Effector memory CD8-positive, alpha-beta T cell (primary cell): Measurements from ENCODE around the gene CCDC73.
"Not testable (repeated sequence)": the region's sequence is repeated elsewhere in the genome, so short reads cannot be mapped to it uniquely, and the experiment has no call there.

Experiments
- ATAC-seq: fragments of 150-1000 bp; cut with Tn5 transposase; replicated peaks from 2 replicates; pipeline ENCODE4 v1.10.0; 2021; ENCODE audit warnings: mild to moderate bottlenecking, moderate library complexity
- DNase-seq, 3 experiments: peaks; one replicate each; pipeline ENCODE4 v3.0.0; 2021
- H3K27ac Mint-ChIP-seq, 2 donors: one replicate each; pipeline ENCODE4 v1.8.0; 2022; ENCODE audit warnings: mild to moderate bottlenecking in 2 of 2, mixed read lengths in 2 of 2, moderate library complexity in 2 of 2
- H3K27me3 Mint-ChIP-seq, 2 donors: one replicate each; pipeline ENCODE4 v1.8.0; 2022; ENCODE audit warnings: mixed read lengths in 2 of 2
- H3K36me3 Mint-ChIP-seq: one replicate; pipeline ENCODE4 v1.8.0; 2022; ENCODE audit warnings: mild to moderate bottlenecking, moderate library complexity, mixed read lengths; ENCODE audit not compliant: insufficient read depth
- H3K4me1 Mint-ChIP-seq, 2 donors: one replicate each; pipeline ENCODE4 v1.8.0; 2022; ENCODE audit warnings: low read depth in 2 of 2, mixed read lengths in 2 of 2
- H3K4me3 Mint-ChIP-seq, 2 donors: one replicate each; pipeline ENCODE4 v1.8.0; 2022; ENCODE audit warnings: mild to moderate bottlenecking in 2 of 2, mixed read lengths in 2 of 2, moderate library complexity in 2 of 2
- H3K9me3 Mint-ChIP-seq, 2 donors: one replicate each; pipeline ENCODE4 v1.8.0; 2022; ENCODE audit warnings: mixed read lengths in 2 of 2

CCDC73 gene

DNA sequence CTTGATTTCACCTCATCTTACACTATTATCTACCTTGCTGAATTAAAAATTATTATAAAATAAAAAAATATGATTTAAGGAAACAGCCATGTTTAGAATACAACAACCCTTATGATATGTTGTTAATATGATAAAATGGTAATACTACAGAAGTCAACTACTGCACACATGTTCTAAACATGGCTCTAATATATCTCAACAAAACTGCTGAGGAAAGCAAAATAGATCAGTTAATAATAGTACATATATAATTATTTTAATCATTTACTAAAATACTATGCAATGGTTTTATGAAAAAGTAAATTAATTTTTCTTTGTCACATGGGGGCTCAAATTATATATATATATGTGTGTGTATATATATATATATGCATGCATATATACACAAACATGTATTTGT, 153.1 kb downstream of the CCDC73 start:
- no peak for ATAC-seq
- no peak for DNase-seq
- Mint-ChIP-seq H3K27me3 (peaks cover 15 to 18% of the 10 kb centered on the region in 2 donors), H3K9me3 (no peaks in the 10 kb centered on the region), H3K4me1 (no peaks in the 10 kb centered on the region), H3K27ac (no peak overlapping the region), H3K36me3 (no peaks in the 10 kb centered on the region), H3K4me3 (no peak overlapping the region)

DNA sequence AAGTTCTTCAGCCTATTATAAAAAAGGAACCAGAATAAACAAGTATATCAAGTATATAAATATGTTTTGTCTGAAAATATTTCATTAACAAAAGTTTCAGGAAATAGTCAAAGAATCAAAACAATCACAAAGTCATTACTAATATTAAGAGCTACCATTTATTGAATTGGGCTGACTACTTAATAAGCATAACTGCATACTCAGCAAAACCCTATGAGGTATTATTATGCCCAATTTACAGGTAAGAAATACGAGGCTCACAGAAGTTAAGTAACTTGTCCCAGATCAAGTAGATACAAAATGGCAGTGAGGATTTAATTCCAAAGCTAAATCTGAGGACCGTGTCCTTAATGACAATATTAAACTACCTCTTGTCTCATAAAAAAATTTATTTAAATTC, 158.6 kb downstream of the CCDC73 start:
- Mint-ChIP-seq H3K4me3 (no peak overlapping the region), H3K27ac (no peak overlapping the region), H3K36me3 (no peaks in the 10 kb centered on the region), H3K9me3 (no peaks in the 10 kb centered on the region), H3K4me1 (no peaks in the 10 kb centered on the region), H3K27me3 (peaks cover 18 to 27% of the 10 kb centered on the region in 2 donors)
- ATAC-seq = no peak
- DNase-seq = no peak

DNA sequence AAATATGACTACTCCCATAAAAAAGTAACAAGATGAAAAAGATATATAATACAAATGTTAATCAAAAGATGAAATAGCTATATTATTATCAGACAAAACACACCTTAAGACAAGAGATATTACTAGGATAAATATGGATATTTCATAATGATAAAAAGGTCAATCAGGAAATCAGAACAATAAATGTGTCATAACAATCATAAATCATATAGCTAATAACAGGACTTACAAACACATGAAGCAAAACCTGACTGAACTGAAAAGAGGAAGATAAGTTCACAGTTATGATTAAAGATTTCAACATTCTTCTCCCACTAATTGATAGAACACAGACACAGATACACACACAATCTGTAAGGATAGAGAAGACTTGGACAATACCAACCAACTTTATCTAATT, 163.6 kb downstream of the CCDC73 start:
- no peaks in the 10 kb centered on the region for H3K36me3 Mint-ChIP-seq
- H3K27ac Mint-ChIP-seq = no peak overlapping the region
- no peak for DNase-seq
- peaks cover 13% of the 10 kb centered on the region in 2 donors for H3K27me3 Mint-ChIP-seq
- no peak overlapping the region for H3K4me3 Mint-ChIP-seq
- no peaks in the 10 kb centered on the region for H3K4me1 Mint-ChIP-seq
- ATAC-seq = no peak
- peaks cover 0 to 3% of the 10 kb centered on the region in 2 donors for H3K9me3 Mint-ChIP-seq

DNA sequence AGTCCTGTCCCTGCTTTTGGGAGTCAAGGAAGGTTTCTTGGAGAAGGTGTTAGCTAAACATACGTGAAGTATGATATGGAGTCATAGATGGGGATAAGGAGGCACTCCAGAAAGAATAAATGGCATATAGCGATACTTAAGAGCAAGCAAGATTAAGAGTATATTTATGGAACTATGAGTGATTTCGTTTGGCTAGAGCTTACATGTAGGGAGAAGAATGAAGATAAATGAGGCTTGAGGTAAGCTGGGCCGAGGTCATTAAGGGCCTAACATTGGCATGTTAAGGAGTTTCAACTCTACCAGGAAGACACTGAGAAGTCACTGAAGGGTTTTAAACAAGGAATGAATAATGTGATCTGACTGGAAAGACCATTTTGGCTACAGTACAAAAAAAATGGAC, 177.6 kb downstream of the CCDC73 start:
- Mint-ChIP-seq H3K4me3 (no peak overlapping the region), H3K9me3 (peaks cover 0 to 2% of the 10 kb centered on the region in 2 donors), H3K4me1 (no peaks in the 10 kb centered on the region), H3K27ac (no peak overlapping the region), H3K36me3 (no peaks in the 10 kb centered on the region), H3K27me3 (peaks cover 18% of the 10 kb centered on the region in 2 donors)
- DNase-seq = no peak
- ATAC-seq = no peak

DNA sequence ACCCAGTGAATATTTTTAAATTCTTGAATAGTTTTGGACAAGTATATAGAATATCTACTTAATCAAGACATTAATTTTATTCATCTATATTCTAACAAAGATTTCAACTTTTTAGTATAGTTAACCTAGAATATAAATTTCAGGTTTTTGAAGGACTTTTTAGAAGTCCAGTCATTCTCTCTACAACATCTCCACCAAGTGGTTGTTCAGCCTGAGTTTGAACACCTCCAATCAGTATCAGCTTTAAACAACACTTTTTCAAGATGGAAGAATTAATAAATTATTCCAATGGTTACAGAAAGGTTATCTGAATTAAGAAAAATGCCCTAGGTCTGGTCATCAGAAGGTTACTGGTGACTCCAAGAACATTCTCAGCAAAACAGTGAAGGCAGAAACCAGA, 179.0 kb downstream of the CCDC73 start:
- no peak overlapping the region for H3K4me3 Mint-ChIP-seq
- DNase-seq = no peak
- peaks cover 10 to 15% of the 10 kb centered on the region in 2 donors for H3K27me3 Mint-ChIP-seq
- no peaks in the 10 kb centered on the region for H3K9me3 Mint-ChIP-seq
- H3K4me1 Mint-ChIP-seq = no peaks in the 10 kb centered on the region
- ATAC-seq = no peak
- H3K36me3 Mint-ChIP-seq = no peaks in the 10 kb centered on the region
- no peak overlapping the region for H3K27ac Mint-ChIP-seq

DNA sequence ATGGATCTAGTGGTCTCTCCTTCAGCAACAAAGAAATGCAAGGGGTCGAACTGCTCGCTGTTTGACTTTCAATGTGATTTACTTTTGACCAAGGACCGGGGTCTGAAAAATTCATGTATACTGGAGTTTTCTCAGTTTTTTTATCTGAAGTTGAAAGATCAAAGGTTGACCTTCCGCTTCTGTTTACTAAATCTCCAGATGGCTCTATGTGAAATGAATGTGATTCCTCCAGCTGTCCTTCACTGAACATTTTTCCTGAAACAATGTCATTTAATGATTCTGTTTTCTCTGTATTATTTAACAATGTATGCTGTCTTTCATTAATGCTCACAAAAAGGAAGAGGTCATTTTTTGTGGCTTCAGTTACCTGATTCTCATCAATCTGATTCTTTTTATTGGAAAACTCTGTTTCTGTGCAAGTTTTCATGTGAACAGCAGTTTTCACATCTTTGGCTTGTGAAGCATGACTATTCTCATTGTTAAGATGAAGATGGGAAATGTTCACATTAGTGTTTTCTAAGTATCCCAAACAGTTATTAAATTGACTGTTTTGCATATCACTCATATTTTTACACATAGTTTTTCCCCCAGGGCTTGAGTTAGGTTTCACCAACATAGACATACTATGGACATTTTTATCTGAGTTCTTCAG, 180.8 kb downstream of the CCDC73 start:
- Mint-ChIP-seq H3K36me3 (no peaks in the 10 kb centered on the region), H3K27ac (no peak overlapping the region), H3K27me3 (peaks cover 0 to 2% of the 10 kb centered on the region in 2 donors), H3K4me3 (no peak overlapping the region), H3K4me1 (no peaks in the 10 kb centered on the region), H3K9me3 (peaks cover 0 to 9% of the 10 kb centered on the region in 2 donors)
- ATAC-seq = no peak
- DNase-seq = no peak

DNA sequence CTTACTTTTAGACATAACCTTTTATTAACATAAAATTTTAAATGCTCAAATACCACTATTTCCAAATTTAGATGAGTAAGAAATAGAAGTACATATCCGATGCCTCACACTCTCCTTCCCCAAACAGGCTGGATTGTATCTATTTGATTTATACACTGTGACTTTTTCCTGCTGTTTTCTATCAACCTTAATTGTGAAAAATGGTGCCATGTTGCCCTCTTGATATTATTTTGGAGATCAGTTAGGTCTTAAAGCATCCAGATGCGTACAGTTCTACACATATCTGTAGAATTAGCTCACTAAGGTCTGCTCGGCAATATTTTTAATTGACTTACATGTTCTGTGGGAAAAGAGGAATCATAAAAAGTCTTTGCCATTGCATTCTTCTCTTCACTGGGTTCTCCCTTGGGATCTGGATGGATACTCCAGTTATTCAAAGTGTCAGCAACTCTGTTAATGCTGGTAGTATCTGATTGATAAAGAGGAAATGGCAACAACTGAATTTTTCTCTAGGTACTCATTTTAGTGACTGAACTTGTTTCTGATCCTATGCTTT, 183.6 kb downstream of the CCDC73 start:
- Mint-ChIP-seq H3K4me1 (no peaks in the 10 kb centered on the region), H3K27ac (no peak overlapping the region), H3K27me3 (no peaks in the 10 kb centered on the region), H3K9me3 (peaks cover 5 to 19% of the 10 kb centered on the region in 2 donors), H3K4me3 (no peak overlapping the region), H3K36me3 (peaks cover under 1% of the 10 kb centered on the region)
- DNase-seq (no peak), ATAC-seq (no peak)

DNA sequence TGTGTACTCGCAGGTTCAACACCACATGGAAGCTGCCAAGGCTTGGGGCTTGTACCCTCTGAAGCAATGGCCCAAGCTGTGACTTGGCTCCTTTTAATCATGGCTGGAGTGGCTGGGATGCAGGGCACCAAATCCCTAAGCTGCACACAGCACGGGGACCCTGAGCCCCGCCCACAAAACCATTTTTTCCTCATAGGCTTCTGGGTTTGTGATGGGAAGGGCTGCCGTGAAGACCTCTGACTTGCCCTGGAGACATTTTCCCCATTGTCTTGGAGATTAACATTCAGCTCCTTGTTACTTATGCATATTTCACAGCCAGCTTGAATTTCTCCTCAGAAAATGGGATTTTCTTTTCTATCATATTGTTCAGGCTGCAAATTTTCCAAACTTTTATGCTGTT, 185.6 kb downstream of the CCDC73 start:
- not testable (repeated sequence) for DNase-seq, ATAC-seq, H3K4me3 Mint-ChIP-seq, H3K4me1 Mint-ChIP-seq, H3K27ac Mint-ChIP-seq, H3K27me3 Mint-ChIP-seq
- peaks cover 19% of the 10 kb centered on the region for H3K36me3 Mint-ChIP-seq
- H3K9me3 Mint-ChIP-seq = peaks cover 5 to 19% of the 10 kb centered on the region in 2 donors

DNA sequence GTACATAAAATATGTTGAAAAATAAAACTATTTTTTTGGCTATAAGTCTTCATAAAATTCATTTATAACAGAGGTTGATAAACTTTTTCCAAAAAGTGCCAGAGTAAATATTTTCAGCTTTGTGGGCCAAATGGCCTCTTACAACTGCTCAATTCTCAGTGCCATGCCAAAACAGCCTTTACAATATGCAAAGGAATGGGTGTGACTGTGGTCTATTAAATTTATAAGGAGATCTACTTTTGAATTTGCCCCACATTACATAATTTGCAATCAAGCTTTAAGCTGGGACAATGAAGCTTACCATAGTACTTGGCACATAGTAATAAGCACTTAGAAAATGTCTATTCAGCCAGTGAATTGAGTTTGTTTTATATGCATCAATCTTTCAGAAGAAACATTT, 188.2 kb downstream of the CCDC73 start:
- Mint-ChIP-seq H3K9me3 (peaks cover 5 to 19% of the 10 kb centered on the region in 2 donors), H3K36me3 (peaks cover 45% of the 10 kb centered on the region), H3K27me3 (no peaks in the 10 kb centered on the region), H3K4me3 (no peak overlapping the region), H3K27ac (no peak overlapping the region), H3K4me1 (no peaks in the 10 kb centered on the region)
- ATAC-seq (no peak), DNase-seq (no peak)

DNA sequence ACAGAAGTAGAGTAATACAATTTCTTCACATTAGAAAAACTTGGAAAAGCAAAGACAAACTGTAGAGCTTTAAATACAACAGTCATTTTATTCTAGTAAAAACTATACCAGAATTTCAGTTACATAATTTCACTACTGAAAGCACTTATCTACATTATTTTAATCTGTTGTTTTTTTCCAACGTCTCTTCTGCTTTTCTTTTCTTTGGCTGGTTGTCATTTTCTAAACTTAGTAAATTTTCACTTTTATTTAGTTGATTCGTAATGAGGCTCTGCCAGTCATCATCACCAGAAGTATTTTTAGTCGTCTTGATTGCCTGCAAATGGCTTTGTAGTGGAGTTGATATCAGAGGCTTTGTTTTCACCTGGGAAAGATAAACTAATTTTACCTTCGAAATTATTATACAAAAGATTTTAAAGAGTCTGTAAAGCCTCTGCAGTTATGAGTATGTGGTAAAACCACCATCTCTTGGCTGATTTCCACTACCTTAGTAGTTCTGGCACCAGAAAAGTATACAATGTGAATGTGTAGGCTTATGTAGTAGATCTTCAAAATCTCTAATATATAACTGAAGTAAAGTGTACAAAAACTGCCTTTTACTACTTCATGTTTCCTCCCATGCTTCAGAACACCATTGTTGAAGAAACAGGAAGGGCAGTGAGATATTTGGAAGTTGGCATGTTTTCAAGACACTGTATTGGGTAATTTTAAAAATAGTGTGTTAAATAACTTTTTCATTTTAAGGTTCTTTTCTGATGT, 191.6 kb downstream of the CCDC73 start:
- H3K27ac Mint-ChIP-seq = peak overlapping the region in 1 of 2 donors; percentile 76
- peaks cover 0 to under 1% of the 10 kb centered on the region in 2 donors for H3K4me1 Mint-ChIP-seq
- no peaks in the 10 kb centered on the region for H3K27me3 Mint-ChIP-seq
- peaks cover 68% of the 10 kb centered on the region for H3K36me3 Mint-ChIP-seq
- DNase-seq = no peak
- H3K9me3 Mint-ChIP-seq = peaks cover 1 to 3% of the 10 kb centered on the region in 2 donors
- no peak overlapping the region for H3K4me3 Mint-ChIP-seq
- ATAC-seq = no peak

DNA sequence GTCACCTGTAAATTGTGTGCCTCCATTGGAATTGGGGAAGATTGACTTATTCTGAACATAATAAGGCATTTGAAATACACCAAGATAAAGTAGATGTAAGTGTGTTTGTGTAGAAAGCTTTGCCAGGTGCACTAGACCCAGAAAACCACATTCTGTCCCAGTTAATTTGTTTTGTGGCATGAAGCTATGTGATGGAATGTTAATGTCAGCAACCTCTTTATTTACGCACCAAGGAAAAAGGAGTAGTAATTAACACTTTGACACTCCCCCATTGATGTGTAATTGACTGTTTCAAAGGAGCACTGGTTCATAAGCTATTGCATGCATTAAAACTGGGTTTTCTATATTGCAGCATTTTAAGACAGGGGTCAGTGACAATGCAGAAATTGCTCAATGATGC, 196.5 kb downstream of the CCDC73 start:
- Mint-ChIP-seq H3K9me3 (no peaks in the 10 kb centered on the region), H3K4me3 (no peak overlapping the region), H3K27ac (peak overlapping the region in 1 of 2 donors; percentile 20), H3K4me1 (peaks cover 0 to 6% of the 10 kb centered on the region in 2 donors), H3K36me3 (peaks cover 89% of the 10 kb centered on the region), H3K27me3 (no peaks in the 10 kb centered on the region)
- DNase-seq = no peak
- no peak for ATAC-seq

DNA sequence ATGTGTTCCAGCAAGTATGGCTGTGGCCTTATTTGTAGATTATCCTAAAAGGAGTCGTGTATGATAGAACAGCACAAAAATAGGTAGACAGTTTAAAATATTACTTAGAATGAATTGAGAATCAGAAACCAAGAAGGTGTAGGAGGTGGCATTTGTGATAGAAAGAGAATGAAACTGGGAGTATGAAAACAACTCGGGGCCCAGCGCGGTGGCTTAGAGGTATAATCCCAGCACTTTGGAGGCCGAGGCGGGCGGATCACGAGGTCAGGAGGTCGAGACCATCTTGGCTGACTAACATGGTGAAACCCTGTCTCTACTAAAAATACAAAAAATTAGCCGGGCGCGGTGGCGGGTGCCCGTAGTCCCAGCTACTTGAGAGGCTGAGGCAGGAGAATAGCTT, 198.3 kb downstream of the CCDC73 start:
- not testable (repeated sequence) for H3K27me3 Mint-ChIP-seq, ATAC-seq, DNase-seq, H3K9me3 Mint-ChIP-seq, H3K4me3 Mint-ChIP-seq
- Mint-ChIP-seq H3K27ac (peak overlapping the region; percentile 29 to 78), H3K36me3 (peaks cover 89% of the 10 kb centered on the region), H3K4me1 (peaks cover 7 to 11% of the 10 kb centered on the region in 2 donors)

DNA sequence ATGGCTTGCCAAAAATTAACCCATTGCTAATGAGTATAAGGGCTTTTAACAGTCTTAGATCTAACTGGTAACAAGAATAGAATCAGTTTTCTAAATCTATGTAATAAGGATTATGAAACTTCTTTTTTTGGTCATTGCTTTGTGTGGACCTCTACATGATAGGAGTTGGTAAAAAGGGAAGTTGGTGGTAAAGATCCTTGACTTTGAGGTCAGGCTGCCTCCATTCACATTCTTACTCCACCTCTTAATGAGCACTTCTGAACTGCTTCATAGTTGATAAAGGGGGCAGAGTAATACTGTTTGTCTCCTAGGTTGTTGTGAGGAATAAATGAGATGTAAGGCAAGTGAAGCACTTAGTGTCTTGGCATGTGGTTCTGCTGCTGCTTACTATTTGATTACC, 200.2 kb downstream of the CCDC73 start:
- ATAC-seq (no peak), DNase-seq (no peak)
- Mint-ChIP-seq H3K4me3 (no peak overlapping the region), H3K27me3 (no peaks in the 10 kb centered on the region), H3K4me1 (peaks cover 7 to 11% of the 10 kb centered on the region in 2 donors), H3K9me3 (no peaks in the 10 kb centered on the region), H3K36me3 (peaks cover 92% of the 10 kb centered on the region), H3K27ac (peak overlapping the region in 1 of 2 donors; percentile 73)
